Measurements from ENCODE around the gene CTDP1. TPM values are rescaled to one million over a fixed set of nuclear protein-coding genes. Genes with fewer than 3 reads are reported as not detected.
"Not testable (repeated sequence)": the region's sequence is repeated elsewhere in the genome, so short reads cannot be mapped to it uniquely, and the experiment has no call there.

Gene CTDP1
- total RNA-seq, 1 experiment from 2014 or later, result 33.7 TPM

- H3K23ac ChIP-seq (ENCODE audit: insufficient read length, low read depth, low read length); H3K9me3 Mint-ChIP-seq; H2BK120ac ChIP-seq (ENCODE audit: low read depth, low read length, poor library complexity, severe bottlenecking); H2BK15ac ChIP-seq (ENCODE audit: low read depth, low read length); H3K4me1 Mint-ChIP-seq; H3K9ac ChIP-seq (ENCODE audit: extremely low read depth, insufficient read length, low read length); H3K4me1 ChIP-seq (ENCODE audit: insufficient read depth, low read length); H3K9me3 ChIP-seq (ENCODE audit: control insufficient read depth, low read depth, low read length); DNase-seq; H3K27me3 ChIP-seq (ENCODE audit: insufficient read depth, low read length); H2AFZ ChIP-seq (ENCODE audit: low read length); H4K20me1 ChIP-seq (ENCODE audit: control insufficient read depth, insufficient read depth, insufficient read length); H3K79me1 ChIP-seq (ENCODE audit: insufficient read depth, low read depth, low read length, poor library complexity, severe bottlenecking); H4K91ac ChIP-seq (ENCODE audit: insufficient read length, low read depth, low read length); H3T11ph ChIP-seq (ENCODE audit: low read length); H2BK5ac ChIP-seq (ENCODE audit: insufficient read length, low read length); H3K79me2 ChIP-seq (ENCODE audit: insufficient read depth, low read length); H3K27me3 Mint-ChIP-seq (ENCODE audit: low read depth); H4K8ac ChIP-seq (replicated peaks; ENCODE audit: insufficient read length, low read depth, low read length); H3K4me2 ChIP-seq (ENCODE audit: insufficient read depth, insufficient read length, low read length); H2BK12ac ChIP-seq (ENCODE audit: insufficient read length, low read depth, low read length); H2BK20ac ChIP-seq (ENCODE audit: low read depth, low read length, poor library complexity, severe bottlenecking); H4K5ac ChIP-seq (ENCODE audit: insufficient read length, low read depth, low read length); H3K27ac ChIP-seq (ENCODE audit: insufficient read length, low read depth, low read length); H3K4me3 Mint-ChIP-seq; H3K23me2 ChIP-seq (ENCODE audit: insufficient read length, low read depth, low read length, poor library complexity, severe bottlenecking); H3K56ac ChIP-seq (ENCODE audit: insufficient read length, low read depth, low read length); H3K4ac ChIP-seq (ENCODE audit: low read depth, low read length); H2AK5ac ChIP-seq (ENCODE audit: insufficient read length, low read length); H3K18ac ChIP-seq (ENCODE audit: insufficient read length, low read depth, low read length); H3K14ac ChIP-seq (ENCODE audit: insufficient read depth, low read length): not testable (repeated sequence)
- peaks cover 19 to 40% (median 31%) of the 10 kb centered on the region in 3 experiments for H3K36me3 Mint-ChIP-seq (ENCODE audit: insufficient read depth in 1 of 3, low read depth in 3 of 3)
- peak; percentile 43; the same call in 2 of the 3 replicates for TF ChIP-seq CTCF (conservative IDR thresholded peaks at IDR 0.05)
- no CpG with 5 or more reads among the region's 8 CpGs for WGBS (ENCODE audit: extremely low coverage, insufficient read length, low lambda C conversion rate)
- 0 out of 7 replicates have a peak overlapping the region, but pooled peaks of 1 of the 3 experiments have one; percentile 70 for H3K27ac Mint-ChIP-seq
Measured at GRCh38 chr18:79752946-79753345, 73.3 kb downstream of the CTDP1 start.

Measured in H9 (cell line).